Stomach (tissue), 9 donors: ENCODE measurements around the gene TNNI3K. TPM values are rescaled to one million over a fixed set of nuclear protein-coding genes. Genes with fewer than 3 reads are reported as not detected.

Experiments used
- DNase-seq, 2 donors: peaks; one replicate each; pipeline versions ENCODE4 v3.0.0 to v3.0.0-alpha.2; 2013 to 2019
- H3K27ac ChIP-seq, 5 donors: fragments of 200-600 bp in 4 of 5; sonication (generic) in 4 of 5; one replicate each; pipeline ENCODE4 v1.5.1; 2013 to 2019; ENCODE audit warnings: mild to moderate bottlenecking in 1 of 5, moderate library complexity in 1 of 5
- H3K27me3 ChIP-seq, 3 donors: fragments of 200-600 bp; sonication (generic); one replicate each; pipeline ENCODE4 v1.5.1; 2017 to 2019; ENCODE audit warnings: mixed run types in 1 of 3
- H3K36me3 ChIP-seq, 4 donors: fragments of 200-600 bp; sonication (generic); 1 replicate in 3 of 4; 2 replicates in 1 of 4; pipeline ENCODE4 v1.5.1; 2016 to 2019
- H3K4me1 ChIP-seq, 4 donors: fragments of 200-600 bp; sonication (generic); one replicate each; pipeline ENCODE4 v1.5.1; 2016 to 2019
- H3K4me3 ChIP-seq, 4 donors: fragments of 200-600 bp; sonication (generic) in 3 of 4; one replicate each; pipeline ENCODE4 v1.5.1; 2016 to 2019; ENCODE audit warnings: mild to moderate bottlenecking in 1 of 4
- H3K9me3 ChIP-seq, 4 donors: fragments of 200-600 bp; sonication (generic); one replicate each; pipeline ENCODE4 v1.5.1; 2016 to 2019
- EP300 ChIP-seq: sonication (generic); formaldehyde crosslinking; IDR thresholded peaks from one replicate; pipeline ENCODE4 v1.6.1; 2017; ENCODE audit warnings: antibody characterized with exemption
- POLR2A ChIP-seq, 4 donors: fragments of 450-650 bp; IDR thresholded peaks; one replicate each; pipeline ENCODE4 v1.6.1; 2016; ENCODE audit warnings: antibody characterized with exemption in 4 of 4, control low read depth in 2 of 4, mild to moderate bottlenecking in 1 of 4, moderate library complexity in 1 of 4
- POLR2AphosphoS5 ChIP-seq, 3 donors: sonication (generic); formaldehyde crosslinking; IDR thresholded peaks; one replicate each; pipeline ENCODE4 v1.6.1; 2016; ENCODE audit warnings: antibody characterized with exemption in 3 of 3
- WGBS, 5 donors: extraction: QIAGEN DNeasy Blood & Tissue Kit in 3 of 5; methylation state at CpG; one replicate each; pipeline versions ENCODE4 v1.1.5 to v1.1.7; 2013 to 2018; 5-methylcytosine and 5-hydroxymethylcytosine counted together
- intact Hi-C: fragments of 100-400 bp; cut with DNase I; formaldehyde crosslinking; loops from one replicate; pipeline ENCODE4 v1.15.1; 2023; ENCODE audit warnings: low total_unique reads
- polyA plus RNA-seq, 3 donors: library from polyadenylated mRNA; stranded (reverse); fragments of 200-250 nt; gene quantifications; one replicate each; pipeline ENCODE4 v1.2.3, GENCODE V29; 2013
- total RNA-seq, 5 donors: library from RNA; depleted of rRNA; stranded (reverse); fragments of >200 nt; gene quantifications; one replicate each; pipeline versions ENCODE4 v1.1.0 to v1.2.3, GENCODE V29; 2014 to 2016
- TF ChIP-seq, protein P1 (sequence below), 7 experiments: fragments of 450-650 bp in 4 of 7; fragments of 200-600 bp in 3 of 7; sonication (generic) in 3 of 7; IDR thresholded peaks; one replicate each; pipeline ENCODE4 v1.5.1; 2016 to 2019; ENCODE audit warnings: antibody characterized with exemption in 7 of 7, control low read depth in 2 of 7, mild to moderate bottlenecking in 1 of 7
- donor health status: healthy with polysubstance abuse.
- donor health status: Bipolar disorder and iron deficiency.
- donor health status: healthy.

Gene TNNI3K
- total and polyA plus RNA-seq, 8 donors: 0.25 to 7.0 (median 1.7) TPM; not detected in 4

DNA sequence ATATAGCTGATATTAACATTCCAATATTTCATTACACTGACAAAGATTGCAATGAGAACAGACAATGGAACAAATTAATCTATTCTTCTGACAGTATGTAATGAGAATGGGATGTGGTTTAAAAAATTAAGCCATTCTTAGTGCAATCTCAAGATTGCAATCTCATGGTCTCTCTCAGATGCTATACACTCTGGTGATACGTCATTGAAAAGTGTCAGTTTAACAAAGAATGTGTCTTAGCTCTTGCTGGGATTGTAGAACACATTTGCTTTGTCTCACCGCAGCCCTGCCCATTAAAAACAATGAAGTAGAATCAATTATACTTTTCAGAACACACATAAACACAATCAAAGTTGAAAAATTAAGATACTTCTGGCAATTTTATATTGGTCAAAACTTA is 222.1 kb downstream of the TNNI3K start:
- no peaks in the 10 kb centered on the region for H3K9me3 ChIP-seq
- no peak overlapping the region for H3K27ac ChIP-seq
- H3K4me1 ChIP-seq: no peaks in the 10 kb centered on the region
- no peak for DNase-seq
- H3K4me3 ChIP-seq: no peak overlapping the region
- H3K27me3 ChIP-seq: no peaks in the 10 kb centered on the region
- no peaks in the 10 kb centered on the region for H3K36me3 ChIP-seq
- intact Hi-C loops: no loop called here
- WGBS, 5 donors: 73 to 80% (median 76%) methylated on average over 2 of the region's 2 CpGs
- TF ChIP-seq, protein P1, sequence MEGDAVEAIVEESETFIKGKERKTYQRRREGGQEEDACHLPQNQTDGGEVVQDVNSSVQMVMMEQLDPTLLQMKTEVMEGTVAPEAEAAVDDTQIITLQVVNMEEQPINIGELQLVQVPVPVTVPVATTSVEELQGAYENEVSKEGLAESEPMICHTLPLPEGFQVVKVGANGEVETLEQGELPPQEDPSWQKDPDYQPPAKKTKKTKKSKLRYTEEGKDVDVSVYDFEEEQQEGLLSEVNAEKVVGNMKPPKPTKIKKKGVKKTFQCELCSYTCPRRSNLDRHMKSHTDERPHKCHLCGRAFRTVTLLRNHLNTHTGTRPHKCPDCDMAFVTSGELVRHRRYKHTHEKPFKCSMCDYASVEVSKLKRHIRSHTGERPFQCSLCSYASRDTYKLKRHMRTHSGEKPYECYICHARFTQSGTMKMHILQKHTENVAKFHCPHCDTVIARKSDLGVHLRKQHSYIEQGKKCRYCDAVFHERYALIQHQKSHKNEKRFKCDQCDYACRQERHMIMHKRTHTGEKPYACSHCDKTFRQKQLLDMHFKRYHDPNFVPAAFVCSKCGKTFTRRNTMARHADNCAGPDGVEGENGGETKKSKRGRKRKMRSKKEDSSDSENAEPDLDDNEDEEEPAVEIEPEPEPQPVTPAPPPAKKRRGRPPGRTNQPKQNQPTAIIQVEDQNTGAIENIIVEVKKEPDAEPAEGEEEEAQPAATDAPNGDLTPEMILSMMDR (IDR thresholded peaks at IDR 0.05): no peak
- no peak for TF ChIP-seq POLR2AphosphoS5 (IDR thresholded peaks at IDR 0.05)
- no peak for TF ChIP-seq POLR2A (IDR thresholded peaks at IDR 0.05)
- TF ChIP-seq EP300: no peak

DNA sequence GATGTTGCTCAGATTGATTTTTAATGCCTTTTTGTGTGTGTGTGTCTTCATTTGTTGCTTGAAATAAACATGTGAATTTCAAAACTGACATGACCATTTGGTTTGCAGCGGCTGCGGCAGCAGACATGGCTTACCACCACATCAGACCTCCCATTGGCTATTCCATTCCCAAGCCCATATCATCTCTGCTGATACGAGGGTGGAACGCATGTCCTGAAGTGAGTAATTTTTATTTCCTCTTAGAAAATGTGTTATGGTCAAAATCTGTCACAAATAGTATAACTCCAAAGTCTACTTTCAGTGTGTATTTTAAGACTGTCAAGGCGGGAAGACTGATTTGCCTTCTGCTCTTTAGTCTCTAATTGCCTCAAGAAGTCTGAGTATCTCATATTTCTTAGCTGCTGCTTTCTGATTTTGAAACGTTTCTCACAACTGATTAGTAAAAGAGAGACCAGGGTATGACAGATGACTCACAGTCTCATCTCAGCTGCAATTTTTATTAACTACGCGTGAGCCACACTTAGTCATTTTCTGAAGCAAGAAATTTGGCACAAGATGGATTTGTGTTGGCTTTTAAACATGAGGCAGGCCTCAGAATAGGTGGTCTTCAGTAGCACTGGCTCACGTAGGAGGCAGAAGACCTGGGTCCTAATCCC is 228.3 kb downstream of the TNNI3K start:
- no peak overlapping the region for H3K27ac ChIP-seq
- DNase-seq: no peak
- no peaks in the 10 kb centered on the region for H3K27me3 ChIP-seq
- TF ChIP-seq POLR2AphosphoS5 (IDR thresholded peaks at IDR 0.05): no peak
- no peaks in the 10 kb centered on the region for H3K36me3 ChIP-seq
- H3K4me3 ChIP-seq: no peak overlapping the region
- WGBS, 5 donors: 59 to 66% (median 64%) methylated on average over 9 of the region's 9 CpGs
- no peaks in the 10 kb centered on the region for H3K4me1 ChIP-seq
- intact Hi-C loops: no loop called here
- H3K9me3 ChIP-seq: no peaks in the 10 kb centered on the region

DNA sequence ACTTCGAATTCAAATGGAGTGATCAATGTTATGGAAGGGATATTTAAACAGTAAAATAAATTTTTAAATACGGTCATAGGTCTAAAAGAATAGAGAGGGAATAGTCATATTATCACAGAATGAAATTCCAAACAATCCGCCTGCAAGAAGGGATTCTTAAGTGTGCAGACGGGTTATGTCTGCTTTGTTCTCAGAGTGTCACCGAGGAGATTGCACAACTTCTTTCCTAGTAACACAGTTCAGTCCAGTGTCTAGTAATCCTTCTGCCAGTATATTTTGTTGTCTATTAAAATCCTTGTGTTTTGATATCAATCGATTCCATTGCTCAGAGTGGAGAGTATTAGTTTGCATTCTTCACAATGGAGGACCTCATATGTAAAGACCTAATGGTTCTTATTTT is 228.8 kb downstream of the TNNI3K start:
- WGBS, 5 donors: 75 to 80% (median 78%) methylated on average over 6 of the region's 6 CpGs
- intact Hi-C loops: no loop called here
- H3K36me3 ChIP-seq: no peaks in the 10 kb centered on the region
- peaks cover 0 to 5% (median 0%) of the 10 kb centered on the region in 4 donors for H3K4me1 ChIP-seq
- no peaks in the 10 kb centered on the region for H3K9me3 ChIP-seq
- no peak for DNase-seq
- H3K27me3 ChIP-seq: no peaks in the 10 kb centered on the region
- no peak for TF ChIP-seq EP300
- no peak overlapping the region for H3K4me3 ChIP-seq
- H3K27ac ChIP-seq: no peak overlapping the region

DNA sequence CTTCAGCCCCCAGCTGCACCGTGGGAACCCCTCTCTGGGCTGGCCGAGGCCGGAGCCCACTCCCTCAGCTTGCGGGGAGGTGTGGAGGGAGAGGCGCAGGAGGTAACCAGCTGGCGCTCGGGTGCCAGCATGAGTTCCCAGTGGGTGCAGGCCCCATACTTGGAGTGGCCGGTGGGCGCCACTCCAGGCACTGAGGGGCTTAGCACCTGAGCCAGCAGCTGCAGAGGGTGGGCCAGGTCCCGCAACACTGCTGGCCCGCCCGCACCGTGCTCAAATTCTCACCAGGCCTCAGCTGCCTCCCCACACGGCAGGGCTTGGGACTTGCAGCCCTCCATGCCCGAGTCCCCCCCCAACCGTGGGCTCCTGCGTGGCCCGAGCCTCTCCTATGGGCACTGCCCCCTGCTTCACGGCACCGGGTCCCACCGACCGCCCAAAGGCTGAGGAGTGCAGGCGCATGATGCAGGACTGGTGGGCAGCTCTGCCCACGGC is 230.1 kb downstream of the TNNI3K start:
- H3K9me3 ChIP-seq: no peaks in the 10 kb centered on the region
- no peaks in the 10 kb centered on the region for H3K27me3 ChIP-seq
- H3K36me3 ChIP-seq: no peaks in the 10 kb centered on the region
- H3K4me1 ChIP-seq: peaks cover 0 to 10% (median 0%) of the 10 kb centered on the region in 4 donors
- no peak for TF ChIP-seq EP300
- no peak for TF ChIP-seq POLR2A (IDR thresholded peaks at IDR 0.05)
- DNase-seq: no peak
- intact Hi-C loops: no loop called here
- no peak overlapping the region for H3K4me3 ChIP-seq
- WGBS, 5 donors: 95 to 97% (median 95%) methylated on average over 16 to 24 of the region's 24 CpGs
- H3K27ac ChIP-seq: no peak overlapping the region

DNA sequence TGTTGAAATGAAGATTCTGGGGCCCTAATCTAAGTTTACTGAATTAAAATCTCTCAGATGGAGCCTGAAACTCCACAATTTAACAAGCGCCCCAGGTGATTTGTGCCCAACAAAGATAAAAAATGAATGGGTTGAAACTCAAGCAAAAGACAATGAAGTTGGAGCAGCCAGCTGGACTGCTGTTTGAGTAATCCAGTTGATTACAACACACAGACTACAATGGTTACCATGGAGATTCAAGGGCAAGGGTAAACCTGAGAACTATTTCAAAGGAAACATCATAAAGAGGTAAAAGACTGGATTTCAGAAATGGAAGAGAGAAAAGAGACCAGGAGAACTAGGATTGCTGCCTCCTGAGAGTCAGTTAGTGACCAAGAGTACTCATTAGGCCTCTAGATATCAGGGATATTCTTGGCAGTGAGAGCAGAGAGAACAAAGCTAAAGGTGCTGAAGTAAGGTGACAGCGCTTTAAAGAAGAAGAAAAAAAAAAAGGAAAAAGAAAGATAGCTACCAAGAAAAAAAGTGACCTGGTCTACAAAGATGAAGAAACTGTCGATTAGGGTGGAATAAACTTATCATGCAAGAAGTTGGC is 232.7 kb downstream of the TNNI3K start:
- intact Hi-C loops: no loop called here
- Histone ChIP-seq H3K4me3 (no peak overlapping the region), H3K27me3 (no peaks in the 10 kb centered on the region), H3K27ac (no peak overlapping the region), H3K9me3 (no peaks in the 10 kb centered on the region), H3K4me1 (peaks cover 0 to 17% (median 0%) of the 10 kb centered on the region in 4 donors), H3K36me3 (no peaks in the 10 kb centered on the region)
- WGBS, 5 donors: 37 to 61% (median 50%) methylated on average over 3 of the region's 3 CpGs
- no peak for TF ChIP-seq EP300
- TF ChIP-seq, protein P1 (IDR thresholded peaks at IDR 0.05): no peak
- TF ChIP-seq POLR2A (IDR thresholded peaks at IDR 0.05): no peak
- no peak for TF ChIP-seq POLR2AphosphoS5 (IDR thresholded peaks at IDR 0.05)
- peak in 1 of 2 donors; percentile 20 for DNase-seq
